Prostate gland (tissue), 2 donors: ENCODE measurements around the gene LIPK.

Experiments
- CTCF ChIP-seq, 4 experiments: fragments of 200-600 bp in 2 of 4; fragments of 450-650 bp in 2 of 4; sonication (generic) in 2 of 4; IDR thresholded peaks; 1 replicate in 3 of 4; 2 replicates in 1 of 4; pipeline ENCODE4 v1.5.1; 2016 to 2019; ENCODE audit warnings: antibody characterized with exemption in 4 of 4, mild to moderate bottlenecking in 2 of 4, moderate library complexity in 2 of 4
- POLR2AphosphoS5 ChIP-seq: sonication (generic); formaldehyde crosslinking; IDR thresholded peaks from one replicate; pipeline ENCODE4 v1.6.1; 2017; ENCODE audit warnings: antibody characterized with exemption

GRCh38 chr10:88754287-88754686, 48.2 kb downstream of the LIPK start:
- no peak for TF ChIP-seq POLR2AphosphoS5
- no peak for TF ChIP-seq CTCF (IDR thresholded peaks at IDR 0.05)
